H1 (cell line): ENCODE data around the gene SEPTIN1. TPM values are rescaled to one million over a fixed set of nuclear protein-coding genes. Genes with fewer than 3 reads are reported as not detected.

Experiments used
- CTCF ChIP-seq, 3 experiments: IDR thresholded peaks; 1 replicate in 2 of 3; 2 replicates in 1 of 3; pipeline versions ENCODE4 v1.5.1 to v1.6.1; 2011; ENCODE audit warnings: low read length in 3 of 3, mild to moderate bottlenecking in 3 of 3, inconsistent platforms in 2 of 3, low read depth in 1 of 3, moderate library complexity in 1 of 3; ENCODE audit not compliant: insufficient read depth in 1 of 3; ENCODE audit errors: control extremely low read depth in 1 of 3
- EP300 ChIP-seq, 2 experiments: IDR thresholded peaks; 1 replicate in 1 of 2; 2 replicates in 1 of 2; pipeline ENCODE4 v1.6.1; 2011 to 2012; ENCODE audit warnings: low read depth in 2 of 2, low read length in 2 of 2, mild to moderate bottlenecking in 2 of 2, borderline replicate concordance in 1 of 2, inconsistent platforms in 1 of 2, moderate library complexity in 1 of 2
- JUND ChIP-seq: IDR thresholded peaks from 2 replicates; pipeline ENCODE4 v1.6.1; 2011; ENCODE audit warnings: mild to moderate bottlenecking, improper control_type of control experiment, low read length
- POU5F1 ChIP-seq: IDR thresholded peaks from 2 replicates; pipeline ENCODE4 v1.6.1; 2011; ENCODE audit warnings: low read depth, mild to moderate bottlenecking, low read length, moderate library complexity
- SIRT6 ChIP-seq: IDR thresholded peaks from one replicate; pipeline ENCODE4 v1.7.1; 2012; ENCODE audit warnings: low read length, inconsistent platforms
- SRF ChIP-seq: IDR thresholded peaks from 2 replicates; pipeline ENCODE4 v1.6.1; 2011; ENCODE audit warnings: mild to moderate bottlenecking, low read depth, low read length, moderate library complexity
- TEAD4 ChIP-seq: IDR thresholded peaks from 2 replicates; pipeline ENCODE4 v1.6.1; 2012; ENCODE audit warnings: low read depth, low read length, inconsistent platforms, mixed read lengths
- polyA plus RNA-seq, 7 experiments: library from polyadenylated mRNA; depleted of rRNA in 3 of 7; stranded (reverse) in 5 of 7; unstranded in 2 of 7; fragments of >200 nt in 5 of 7; fragments of 200-250 nt in 2 of 7; gene quantifications; 1 replicate in 5 of 7; 2 replicates in 1 of 7; 4 replicates in 1 of 7; pipeline versions ENCODE4 v1.2.1 to v1.2.3, GENCODE V29; 2011 to 2013; ENCODE audit warnings: missing spikeins in 2 of 7, mixed read lengths in 2 of 7
- total RNA-seq: library from RNA; stranded (reverse); fragmentation: NEBNext Ultra II Directional; extraction: Animal tissue kit (Norgen Biotek cat#: 25700); gene quantifications from 2 replicates; pipeline ENCODE4 v1.2.1, GENCODE V29; 2021

SEPTIN1 gene
- total and polyA plus RNA-seq, 2 of the 8 experiments (the other 6 are each of a cell fraction or from before 2014, with no cell fraction given) = 0.24 to 1.4 TPM

GRCh38 chr16:30368792-30369090 is 13.6 kb downstream of the SEPTIN1 start (continued):
- TF ChIP-seq CTCF (IDR thresholded peaks at IDR 0.05; ENCODE audit: control extremely low read depth in 1 of 3, insufficient read depth in 1 of 3, low read depth in 1 of 3, low read length in 3 of 3) (no peak), EP300 (IDR thresholded peaks at IDR 0.05; ENCODE audit: borderline replicate concordance in 1 of 2, low read depth in 2 of 2, low read length in 2 of 2) (no peak), JUND (no peak), SIRT6 (no peak), TEAD4 (no peak), SRF (no peak), POU5F1 (no peak)
